Stimulated activated CD4-positive, alpha-beta T cell treated with anti-CD3 and anti-CD28 coated beads, Interleukin-2, amount 100 ng/mL, for 4 hours (primary cell): ENCODE measurements around the gene SEMA5A.

Experiments
- DNase-seq: peaks from one replicate; pipeline ENCODE4 v3.0.0-alpha.2; 2020; ENCODE audit warnings: low read depth

SEMA5A gene

DNA sequence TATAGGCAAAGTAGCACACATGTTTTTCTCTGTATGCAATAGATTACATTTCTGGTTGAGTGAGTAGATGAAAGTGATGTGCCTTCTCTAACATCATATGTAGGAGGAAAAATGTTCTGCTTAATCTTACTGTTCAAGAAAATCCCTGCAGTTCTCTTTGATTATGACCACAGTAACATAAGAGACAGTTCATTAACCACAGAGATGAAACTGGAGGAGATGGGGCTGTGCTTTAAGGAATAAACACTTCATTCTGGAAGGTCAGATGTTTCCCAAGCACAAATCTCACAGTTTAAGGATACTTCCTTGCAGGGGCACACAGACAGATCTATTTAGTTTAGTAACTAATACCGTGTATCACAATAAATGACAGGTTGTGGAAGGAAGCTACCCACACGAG, 150.2 kb downstream of the SEMA5A start:
- DNase-seq: no peak

DNA sequence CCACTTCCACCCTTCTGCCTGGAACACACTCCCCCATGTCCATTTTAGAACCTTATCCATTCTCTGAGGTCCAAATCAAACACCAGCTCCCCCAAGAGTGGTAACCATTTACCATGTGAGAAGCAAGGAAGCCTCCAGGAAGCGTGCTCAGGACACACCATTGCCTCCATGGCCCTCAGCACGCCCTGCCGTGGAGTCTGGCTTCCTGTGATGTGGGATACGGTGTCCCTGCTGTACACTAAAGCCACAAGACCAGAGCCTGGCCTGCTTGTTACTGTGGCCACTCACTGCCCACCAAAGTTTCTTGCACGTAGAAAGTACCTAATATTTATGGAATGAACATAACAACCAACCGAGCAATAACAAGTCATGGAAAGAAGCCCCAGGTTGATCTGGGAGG, 151.7 kb downstream of the SEMA5A start:
- DNase-seq: no peak

DNA sequence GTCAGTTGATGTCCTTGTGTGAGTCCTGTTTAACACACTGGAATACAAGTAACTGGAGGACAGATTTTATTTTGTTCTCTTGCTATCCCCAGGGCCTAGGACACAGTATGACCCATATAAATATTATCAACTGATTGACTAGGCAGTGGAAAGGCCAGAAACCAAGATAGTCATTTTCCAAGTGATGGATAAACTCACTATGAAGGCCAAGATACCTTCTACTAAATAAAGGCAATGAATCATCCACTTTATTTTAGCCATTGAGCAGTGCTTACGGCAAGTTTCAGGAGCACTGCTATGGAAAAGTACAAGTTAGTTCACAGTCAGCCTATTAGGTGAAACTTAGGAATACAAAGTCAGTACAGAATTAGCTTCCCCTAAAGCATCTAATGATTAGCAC, 153.2 kb downstream of the SEMA5A start:
- no peak for DNase-seq

DNA sequence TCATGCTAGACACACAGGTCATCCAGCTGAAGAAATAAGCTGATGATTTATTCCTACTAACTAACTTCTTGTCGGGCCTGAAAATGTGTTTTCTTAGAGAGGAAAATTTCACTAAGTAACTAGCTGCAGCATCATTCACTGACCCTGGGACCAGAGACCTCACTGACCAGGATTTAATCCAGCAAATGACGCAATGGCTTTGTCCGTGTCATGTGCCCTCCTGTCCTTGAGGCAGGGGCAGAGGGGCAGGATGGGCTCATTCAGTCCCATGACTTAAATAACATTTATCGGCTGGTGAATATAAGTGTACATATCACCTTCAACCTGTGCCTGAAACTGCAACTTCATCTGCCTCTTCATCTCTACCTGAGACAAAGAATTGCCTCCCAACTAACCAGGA, 154.8 kb downstream of the SEMA5A start:
- no peak for DNase-seq

DNA sequence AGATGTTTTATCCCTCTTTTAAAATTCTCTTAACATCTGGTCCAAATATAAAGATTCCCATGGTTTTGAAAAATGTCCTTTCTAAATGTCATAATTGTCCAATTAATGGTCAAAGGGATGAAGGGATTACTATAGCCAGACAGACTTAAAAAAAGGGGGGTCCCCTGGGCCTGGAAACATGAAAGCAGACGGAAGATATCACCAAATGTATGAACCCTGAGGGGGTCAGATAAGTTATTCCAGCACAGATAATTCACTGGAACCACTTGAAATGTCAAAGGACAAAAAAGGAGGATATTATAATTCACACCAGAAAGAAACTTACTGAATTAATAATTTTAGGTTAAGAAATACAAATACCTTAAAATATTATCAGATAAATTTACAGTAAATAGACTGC, 155.8 kb downstream of the SEMA5A start:
- DNase-seq: no peak

DNA sequence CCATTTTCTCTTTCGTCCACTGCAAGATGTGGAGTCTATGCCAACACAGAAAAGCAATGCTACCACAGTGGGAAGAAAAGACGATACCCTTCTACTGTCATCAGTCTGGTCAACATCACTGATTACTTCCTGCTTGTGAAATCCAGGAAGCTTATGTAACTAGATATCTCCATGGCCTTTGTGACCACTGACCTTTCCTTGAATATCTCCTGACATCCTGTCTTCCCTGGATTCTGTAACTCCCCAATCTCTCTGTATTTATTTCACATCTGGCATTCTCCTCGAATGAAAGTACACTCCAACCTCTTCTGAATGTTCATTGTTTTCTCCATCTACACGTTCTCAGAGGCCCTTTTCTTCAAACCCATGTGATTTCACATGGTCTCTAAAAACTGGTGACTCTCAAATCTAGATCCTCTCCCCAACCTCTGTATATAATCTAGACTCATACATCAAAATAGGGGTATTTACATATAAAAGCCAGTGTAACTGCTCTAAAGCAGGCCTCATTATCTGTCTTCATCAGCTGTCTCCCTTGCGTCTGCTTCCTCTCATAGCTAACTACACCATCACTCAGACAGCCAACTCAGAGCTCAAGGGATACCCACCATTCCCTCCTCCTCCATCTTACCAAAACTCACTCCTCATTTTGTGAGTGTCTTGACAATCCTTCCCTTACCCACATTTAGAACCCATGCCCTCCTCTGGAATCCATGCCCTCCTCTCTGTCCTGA, 156.8 kb downstream of the SEMA5A start:
- no peak for DNase-seq

DNA sequence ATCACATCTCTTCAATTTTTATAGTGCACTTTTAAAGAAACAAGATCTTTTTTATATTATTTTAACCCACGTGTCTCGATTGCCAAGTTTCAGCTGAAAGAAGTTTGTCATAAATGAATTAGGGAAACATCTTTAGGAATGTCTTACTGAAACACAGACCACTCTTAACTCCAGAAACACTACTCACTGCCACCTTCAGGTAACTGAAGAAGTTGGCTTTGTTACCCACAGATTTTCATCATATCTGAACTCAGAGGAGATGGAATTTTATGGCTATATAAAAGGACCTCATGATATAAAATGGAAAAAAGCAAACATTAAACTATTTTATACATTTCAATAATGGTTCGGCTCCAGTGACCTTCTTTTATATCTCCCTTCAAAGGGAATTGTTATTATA, 158.0 kb downstream of the SEMA5A start:
- no peak for DNase-seq

DNA sequence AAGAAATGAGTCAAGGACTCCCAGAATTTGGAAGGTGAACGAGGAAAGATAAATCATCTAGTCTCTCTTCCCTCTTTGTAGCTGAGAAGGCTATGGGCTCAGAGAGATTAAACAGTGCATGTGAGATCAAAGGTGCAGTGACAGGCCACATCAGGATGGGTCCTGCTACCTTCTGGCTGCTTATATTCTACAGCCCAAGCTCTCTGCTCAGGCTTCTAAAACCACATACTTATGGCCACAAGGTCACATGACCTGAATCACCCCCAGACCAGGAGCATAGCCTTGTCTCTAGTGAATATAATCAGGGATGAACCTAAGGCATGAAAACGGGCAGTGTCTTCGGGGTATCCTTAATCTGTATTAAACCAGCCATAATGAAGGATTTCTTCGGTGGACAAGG, 158.9 kb downstream of the SEMA5A start:
- no peak for DNase-seq

DNA sequence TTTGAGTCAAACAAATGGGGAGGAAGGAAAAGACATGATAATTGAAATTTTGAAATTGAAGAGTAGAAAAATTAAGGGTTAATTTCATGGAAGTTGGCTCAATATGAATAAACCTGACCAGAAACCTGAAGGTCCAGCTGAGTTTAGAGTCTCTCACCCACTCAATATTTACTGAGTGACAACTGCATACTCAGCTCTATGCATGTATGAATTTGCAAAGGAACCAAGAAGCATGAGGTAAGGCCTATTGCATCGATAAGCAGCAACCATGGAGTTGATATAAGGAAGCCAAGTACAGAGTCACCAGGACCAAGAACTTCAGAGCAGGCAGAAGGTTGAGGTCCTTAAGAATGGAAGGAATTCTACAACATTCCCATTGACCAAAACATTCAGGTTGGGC, 163.4 kb downstream of the SEMA5A start:
- DNase-seq: no peak

DNA sequence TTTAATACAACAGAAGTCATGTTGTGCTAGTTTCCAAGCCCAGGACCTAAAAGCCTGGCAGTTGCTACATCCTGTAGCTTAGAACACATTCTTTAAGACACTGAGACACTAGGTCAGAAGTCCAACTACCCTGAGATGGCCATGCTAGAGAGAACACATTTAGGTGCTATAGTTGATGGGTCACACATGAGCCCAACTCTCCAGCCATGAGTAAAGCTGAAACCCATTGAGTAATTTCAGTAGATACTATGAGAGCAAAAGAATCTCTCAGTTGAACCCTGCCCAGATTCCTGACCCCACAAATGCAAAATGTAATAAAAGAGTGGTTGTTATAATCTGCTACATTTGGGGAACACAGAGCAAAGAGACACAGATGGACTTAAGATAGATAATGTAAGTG, 164.4 kb downstream of the SEMA5A start:
- no peak for DNase-seq

DNA sequence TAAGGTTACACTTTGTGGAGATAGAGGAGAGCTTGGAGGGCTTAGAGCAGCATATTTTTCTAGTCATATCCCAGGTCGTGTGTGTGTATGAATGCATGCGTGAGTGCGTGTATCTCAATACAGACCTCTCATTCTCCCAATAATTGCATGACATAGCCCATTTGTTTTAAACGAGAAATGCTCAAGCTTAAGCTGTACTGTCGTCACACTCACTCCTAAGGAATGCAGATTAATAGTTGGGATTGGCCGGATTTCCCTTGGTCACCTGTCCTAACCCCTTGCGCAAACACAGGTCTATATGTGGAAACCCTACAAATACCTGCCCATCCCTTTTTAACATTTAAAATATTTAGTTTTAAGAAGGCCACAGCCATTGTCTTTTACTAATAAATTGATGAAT, 165.8 kb downstream of the SEMA5A start:
- no peak for DNase-seq

DNA sequence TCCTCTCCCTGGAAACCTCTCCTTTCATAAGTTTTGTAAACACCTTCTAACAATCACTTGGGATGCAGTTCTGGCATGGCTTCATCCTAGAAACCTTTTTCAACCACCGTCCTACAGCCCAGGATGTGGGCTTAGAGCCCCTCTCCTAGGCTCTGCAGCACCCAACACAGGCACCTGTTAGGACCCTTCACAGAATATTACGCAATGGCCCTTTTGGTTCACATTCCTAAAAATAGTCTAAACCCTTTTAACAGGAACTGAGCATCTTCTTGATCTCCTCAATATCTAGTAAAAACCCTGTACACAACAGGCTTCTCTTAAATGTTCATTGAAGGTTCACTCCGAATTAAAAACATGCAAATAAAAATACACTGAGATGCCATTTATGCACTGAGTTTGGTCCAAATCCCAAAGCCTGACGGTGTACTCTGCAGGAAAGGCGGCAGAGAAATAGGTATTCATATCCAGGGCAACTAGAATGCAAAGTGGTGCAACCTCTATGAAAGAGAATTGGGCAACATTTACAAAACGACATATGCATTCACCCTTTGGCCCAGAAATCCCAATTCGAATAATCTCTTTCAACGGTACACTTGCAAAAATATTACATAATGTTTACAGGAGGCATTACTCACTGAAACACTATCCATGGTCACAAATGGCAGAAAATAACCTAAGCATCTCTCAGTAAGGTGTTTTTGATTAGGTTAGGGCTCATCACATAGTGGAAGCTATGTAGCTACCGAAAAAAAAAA, 169.3 kb downstream of the SEMA5A start:
- no peak for DNase-seq

DNA sequence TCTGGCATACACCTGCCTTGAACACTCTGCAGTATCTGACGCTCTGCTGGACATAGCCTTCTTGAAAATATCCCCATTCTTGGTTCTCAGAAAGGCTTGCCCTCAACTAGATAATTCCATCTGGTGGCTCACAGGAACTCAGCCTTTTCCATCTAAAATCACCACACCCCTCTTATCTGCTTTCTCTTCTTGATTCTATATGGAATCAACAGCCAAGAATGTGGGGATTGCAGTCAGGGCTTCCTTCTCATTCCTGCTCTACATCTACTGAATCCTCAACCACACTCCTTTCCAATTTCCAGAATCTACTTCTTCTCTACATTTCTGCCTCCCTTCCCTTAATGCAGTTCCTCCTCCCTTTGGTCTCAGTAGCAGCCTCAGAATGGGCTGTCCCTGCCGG, 170.1 kb downstream of the SEMA5A start:
- no peak for DNase-seq

DNA sequence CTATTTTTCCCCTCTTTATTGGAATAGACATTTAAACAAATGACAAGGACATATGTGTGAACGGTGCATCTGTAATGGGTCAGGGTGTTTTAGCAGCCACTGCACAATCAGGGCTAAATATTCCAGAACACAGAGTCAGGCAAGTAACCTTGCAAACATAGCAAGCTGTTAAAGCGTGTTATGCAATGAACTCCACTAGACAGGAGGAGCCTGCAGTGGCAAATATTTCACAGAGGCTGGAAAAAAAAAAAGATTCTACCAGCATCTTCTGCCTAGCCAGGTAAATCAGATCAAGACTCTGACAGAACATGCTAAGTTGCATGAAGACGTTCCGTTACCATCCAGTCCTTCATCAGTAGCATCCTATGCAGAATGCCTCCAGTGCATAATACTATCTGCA, 171.8 kb downstream of the SEMA5A start:
- DNase-seq: no peak

DNA sequence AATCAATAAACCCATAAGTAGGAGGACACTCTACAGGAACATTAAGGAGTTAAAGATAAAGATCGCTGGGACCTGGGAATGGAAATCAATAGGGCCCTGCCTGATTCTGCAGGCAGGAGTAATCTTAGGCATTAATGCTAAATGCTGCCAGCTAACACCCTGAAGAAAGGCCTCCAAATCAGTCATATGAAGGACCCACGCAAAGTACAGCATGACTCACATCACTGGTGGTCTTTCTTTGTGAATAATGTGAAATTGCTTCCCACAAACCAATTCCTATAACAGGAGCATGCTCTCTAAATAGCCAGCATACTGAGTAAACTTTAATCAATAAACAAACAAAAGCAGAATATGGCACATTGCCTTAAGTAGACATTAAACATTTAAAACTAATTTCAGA, 172.3 kb downstream of the SEMA5A start:
- DNase-seq: no peak

DNA sequence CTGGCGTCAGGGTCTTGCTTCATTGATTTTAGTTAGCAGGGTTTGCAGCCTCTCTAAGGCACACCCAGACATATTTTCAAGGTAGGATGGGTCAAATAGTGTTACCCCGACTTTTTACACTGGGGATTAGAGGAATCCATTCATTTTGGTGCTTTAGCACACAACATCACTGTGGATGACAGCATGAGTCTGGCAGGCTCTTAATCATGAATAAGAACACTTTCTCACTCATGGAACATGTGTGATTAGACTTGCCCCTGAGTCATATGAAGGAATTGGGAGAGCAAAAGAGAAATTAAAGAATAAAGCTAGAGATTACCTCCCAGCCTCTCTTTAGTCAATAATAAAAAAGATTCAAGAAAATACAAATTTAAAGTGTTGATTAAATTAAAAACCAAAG, 175.6 kb downstream of the SEMA5A start:
- no peak for DNase-seq

DNA sequence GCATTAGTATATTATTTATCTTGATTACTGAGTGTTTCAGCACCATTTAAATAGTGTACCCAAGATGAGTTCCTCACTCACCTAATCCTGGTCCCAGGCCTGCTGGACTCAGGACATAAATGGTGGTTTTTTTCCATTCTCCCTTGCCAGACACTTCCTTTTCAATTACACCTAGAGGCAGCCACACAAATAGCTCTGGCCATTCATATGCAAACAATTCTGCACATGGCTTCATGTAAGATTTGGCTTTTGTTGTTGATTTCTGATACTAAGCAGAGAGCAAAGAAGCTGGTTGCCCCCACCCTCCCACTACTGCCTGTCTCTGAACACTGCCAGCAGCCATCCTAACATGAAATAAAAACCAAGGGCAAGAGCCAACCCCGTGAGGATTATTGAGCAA, 180.4 kb downstream of the SEMA5A start:
- no peak for DNase-seq

DNA sequence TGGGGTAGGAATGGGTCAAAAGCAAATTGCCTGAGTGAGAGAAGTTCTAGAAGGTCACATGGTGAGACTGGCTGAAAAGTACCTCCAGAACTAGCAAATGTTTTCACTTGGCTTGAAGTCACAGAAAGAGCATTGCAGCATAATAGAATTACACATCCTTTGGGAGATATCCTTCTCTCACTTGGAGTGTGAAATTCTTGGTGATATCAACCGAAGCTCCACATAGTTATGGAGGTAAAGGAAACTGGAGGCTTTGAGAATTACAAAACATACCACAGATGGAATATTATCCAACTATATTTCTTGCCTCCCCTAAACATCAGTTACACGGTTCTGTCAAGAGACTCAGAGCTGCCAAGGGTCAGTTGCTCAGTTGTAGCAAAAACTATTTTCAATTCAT, 182.4 kb downstream of the SEMA5A start:
- no peak for DNase-seq

DNA sequence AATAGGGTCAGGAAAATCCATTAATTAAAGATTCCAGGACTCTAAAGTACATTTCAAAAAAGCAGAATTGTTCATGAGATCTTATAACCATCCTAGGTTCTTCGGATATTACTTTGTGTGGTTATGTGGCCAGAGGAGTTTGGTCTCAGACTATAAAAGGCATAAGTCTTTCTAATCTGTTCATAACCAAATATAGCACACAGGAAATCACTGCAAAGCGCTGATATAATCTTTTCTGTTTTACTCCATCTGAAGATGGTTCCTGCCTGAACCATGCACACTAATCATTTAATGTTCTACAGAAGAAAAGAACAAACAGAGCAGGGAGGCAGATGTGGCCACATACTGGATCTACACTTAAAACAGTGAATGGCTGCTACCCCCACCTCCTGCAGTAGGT, 182.8 kb downstream of the SEMA5A start:
- no peak for DNase-seq

DNA sequence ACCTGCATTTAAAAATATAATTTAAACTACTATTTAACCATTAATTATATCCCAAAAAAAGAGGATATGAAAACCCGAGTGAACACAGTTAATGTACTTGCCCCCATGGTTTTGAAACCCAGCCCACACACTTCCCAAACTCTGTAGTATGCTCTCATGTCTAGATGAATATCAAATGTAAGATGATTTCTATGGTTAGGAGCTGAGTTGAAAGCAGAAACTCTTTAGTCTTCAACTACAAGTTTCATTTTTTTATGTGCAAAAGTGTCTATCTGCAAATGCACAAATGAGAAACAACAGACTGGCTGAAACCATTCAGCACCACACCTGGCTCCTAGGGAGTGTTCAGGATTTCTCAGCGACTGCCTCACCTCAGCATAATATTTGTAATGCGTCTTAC, 183.3 kb downstream of the SEMA5A start:
- DNase-seq: no peak

DNA sequence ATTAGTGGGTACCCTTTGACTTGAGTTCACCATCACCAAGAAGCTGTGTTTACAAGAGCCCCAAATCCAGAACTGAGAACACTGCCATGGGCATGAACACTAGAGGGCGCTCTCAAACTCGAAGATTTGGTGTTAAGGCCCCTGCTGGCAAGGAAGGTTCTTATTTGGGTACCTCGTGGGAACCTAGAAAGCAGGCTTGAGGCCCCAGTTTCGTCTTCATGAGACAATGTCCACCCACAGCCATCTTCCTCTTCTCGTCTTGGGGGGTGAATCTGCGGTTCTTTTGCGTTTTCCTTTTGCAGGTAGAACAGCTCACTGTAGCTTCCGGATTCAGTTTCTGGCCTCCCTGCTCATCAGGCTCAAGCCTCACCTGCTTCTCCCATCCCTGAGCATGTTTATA, 184.0 kb downstream of the SEMA5A start:
- DNase-seq: no peak

DNA sequence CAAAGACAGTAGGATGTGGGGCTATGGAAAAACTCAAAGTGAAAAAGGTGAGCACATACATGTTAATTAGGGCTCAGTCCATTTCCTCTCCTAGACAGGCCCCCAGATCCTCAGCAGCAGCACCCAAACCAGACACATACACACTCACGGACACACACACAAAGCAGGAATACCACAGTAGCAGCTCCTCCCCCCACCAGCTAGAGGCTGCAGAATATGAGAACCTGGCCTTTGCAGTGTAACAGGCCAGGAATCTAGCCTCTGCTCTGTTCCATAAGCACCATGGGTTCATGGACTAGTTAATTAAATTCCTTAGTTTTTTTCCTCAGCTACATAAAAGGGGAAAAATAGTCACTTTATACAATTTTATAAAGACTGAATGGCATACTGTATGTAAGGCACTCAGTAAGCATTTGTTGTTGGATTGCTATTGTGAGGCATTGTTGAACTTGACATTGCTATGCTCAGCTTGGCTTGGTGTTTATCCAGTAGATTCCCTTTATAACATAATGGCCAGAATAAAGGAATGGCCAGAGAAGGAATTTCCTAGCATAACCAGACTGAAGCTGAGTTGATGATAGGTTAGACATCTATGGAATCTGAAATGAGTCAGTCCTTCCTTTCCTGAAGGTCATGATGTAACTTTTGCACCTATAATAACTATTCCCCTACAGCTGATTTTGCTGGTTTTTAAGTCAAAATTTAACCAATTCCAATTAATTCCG, 186.8 kb downstream of the SEMA5A start:
- no peak for DNase-seq

DNA sequence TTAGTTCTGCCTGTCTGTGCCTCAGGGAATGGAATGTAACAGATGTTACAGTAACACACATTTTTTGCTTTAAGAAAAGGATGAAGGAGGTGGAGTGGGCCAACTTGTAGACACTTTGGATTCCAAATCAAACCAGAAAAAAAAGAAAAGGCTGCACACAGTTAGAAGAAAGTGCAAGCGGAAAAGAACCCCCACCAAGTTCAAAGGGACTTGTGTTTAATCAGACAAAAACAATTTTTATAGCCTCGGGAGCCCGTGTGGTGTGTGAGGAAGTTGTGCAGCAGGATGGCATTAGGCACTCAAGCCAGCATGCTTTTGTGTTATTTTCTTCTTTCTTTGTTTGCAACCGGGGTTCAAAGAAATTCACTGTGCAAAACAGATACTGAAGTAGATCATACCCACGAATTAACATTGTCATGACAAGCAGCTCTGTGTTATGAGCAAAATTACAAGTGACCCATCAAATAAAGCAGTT, 189.5 kb downstream of the SEMA5A start:
- no peak for DNase-seq
